ENCODE measurements around the gene RPL15.

The RPL15 gene

GRCh38 chr3:23920151-23920655 is 3.3 kb downstream of the RPL15 start:
- DNase-seq = no peak
- in situ Hi-C loops (cut with MboI; ENCODE audit: low pct_unique_long_range_greater_than_20kb, low sequenced_read_pairs) = no loop called here

GRCh38 chr3:23921052-23921511 is 4.2 kb downstream of the RPL15 start:
- in situ Hi-C loops (cut with MboI; ENCODE audit: low pct_unique_long_range_greater_than_20kb, low sequenced_read_pairs) = no loop called here
- DNase-seq = no peak

GRCh38 chr3:23923786-23924185 is 6.9 kb downstream of the RPL15 start:
- DNase-seq = peak; percentile 65
- in situ Hi-C loops (cut with MboI; ENCODE audit: low pct_unique_long_range_greater_than_20kb, low sequenced_read_pairs) = no loop called here

GRCh38 chr3:23926246-23926645 is 9.3 kb downstream of the RPL15 start:
- no peak for DNase-seq
- in situ Hi-C loops (cut with MboI; ENCODE audit: low pct_unique_long_range_greater_than_20kb, low sequenced_read_pairs) = no loop called here

- in situ Hi-C loops (cut with MboI; ENCODE audit: low pct_unique_long_range_greater_than_20kb, low sequenced_read_pairs) = no loop called here
- DNase-seq = no peak
Observed at GRCh38 chr3:23926736-23927135, 9.8 kb downstream of the RPL15 start.

- in situ Hi-C loops (cut with MboI; ENCODE audit: low pct_unique_long_range_greater_than_20kb, low sequenced_read_pairs) = no loop called here
- peak; percentile 78 for DNase-seq
Observed at GRCh38 chr3:23928524-23928923, 11.6 kb downstream of the RPL15 start.

- in situ Hi-C loops (cut with MboI; ENCODE audit: low pct_unique_long_range_greater_than_20kb, low sequenced_read_pairs) = no loop called here
- no peak for DNase-seq
Observed at GRCh38 chr3:23931597-23931996, 14.7 kb downstream of the RPL15 start.

GRCh38 chr3:23932571-23932970 is 15.6 kb downstream of the RPL15 start:
- no peak for DNase-seq
- in situ Hi-C loops (cut with MboI; ENCODE audit: low pct_unique_long_range_greater_than_20kb, low sequenced_read_pairs) = no loop called here

GRCh38 chr3:23934253-23934652 is 17.3 kb downstream of the RPL15 start:
- in situ Hi-C loops (cut with MboI; ENCODE audit: low pct_unique_long_range_greater_than_20kb, low sequenced_read_pairs) = no loop called here
- no peak for DNase-seq

- DNase-seq = no peak
- in situ Hi-C loops (cut with MboI; ENCODE audit: low pct_unique_long_range_greater_than_20kb, low sequenced_read_pairs) = no loop called here
Observed at GRCh38 chr3:23937296-23937695, 20.4 kb downstream of the RPL15 start.

GRCh38 chr3:23938688-23939087 is 21.8 kb downstream of the RPL15 start:
- in situ Hi-C loops (cut with MboI; ENCODE audit: low pct_unique_long_range_greater_than_20kb, low sequenced_read_pairs) = no loop called here
- DNase-seq = peak; percentile 60

GRCh38 chr3:23940775-23941174 is 23.8 kb downstream of the RPL15 start:
- in situ Hi-C loops (cut with MboI; ENCODE audit: low pct_unique_long_range_greater_than_20kb, low sequenced_read_pairs) = no loop called here
- no peak for DNase-seq

GRCh38 chr3:23941440-23941839 is 24.5 kb downstream of the RPL15 start:
- in situ Hi-C loops (cut with MboI; ENCODE audit: low pct_unique_long_range_greater_than_20kb, low sequenced_read_pairs) = no loop called here

GRCh38 chr3:23942546-23942945 is 25.6 kb downstream of the RPL15 start:
- in situ Hi-C loops (cut with MboI; ENCODE audit: low pct_unique_long_range_greater_than_20kb, low sequenced_read_pairs) = no loop called here

More at GRCh38 chr3:23941440-23941839, 24.5 kb downstream of the RPL15 start:
- DNase-seq = no peak

GRCh38 chr3:23944007-23944783 is 27.3 kb downstream of the RPL15 start:
- no peak for DNase-seq
- in situ Hi-C loops (cut with MboI; ENCODE audit: low pct_unique_long_range_greater_than_20kb, low sequenced_read_pairs) = no loop called here

More at GRCh38 chr3:23942546-23942945, 25.6 kb downstream of the RPL15 start:
- no peak for DNase-seq

- in situ Hi-C loops (cut with MboI; ENCODE audit: low pct_unique_long_range_greater_than_20kb, low sequenced_read_pairs) = no loop called here
Observed at GRCh38 chr3:23944861-23945662, 28.1 kb downstream of the RPL15 start, which contains the start of gene NR1D2. NR1D2 (plus strand) TSS chr3:23945286; CDS start chr3:23945579, 293 bp downstream.

GRCh38 chr3:23945663-23945912 is 28.7 kb downstream of the RPL15 start:
- DNase-seq = no peak
- in situ Hi-C loops (cut with MboI; ENCODE audit: low pct_unique_long_range_greater_than_20kb, low sequenced_read_pairs) = no loop called here

More at GRCh38 chr3:23944861-23945662, 28.1 kb downstream of the RPL15 start, which contains the start of gene NR1D2:
- DNase-seq = peak; percentile 75

GRCh38 chr3:23945913-23946687 is 29.2 kb downstream of the RPL15 start:
- DNase-seq = peak; percentile 98
- in situ Hi-C loops (cut with MboI; ENCODE audit: low pct_unique_long_range_greater_than_20kb, low sequenced_read_pairs) = no loop called here

- DNase-seq = no peak
Observed at GRCh38 chr3:23948761-23949160, 31.8 kb downstream of the RPL15 start.

More at GRCh38 chr3:23948761-23949160, 31.8 kb downstream of the RPL15 start:
- in situ Hi-C loops (cut with MboI; ENCODE audit: low pct_unique_long_range_greater_than_20kb, low sequenced_read_pairs) = no loop called here

All from KBM-7 (cell line).